Activated CD4-positive, alpha-beta T cell treated with anti-CD3 and anti-CD28 coated beads, Interleukin-2, amount 50 U/mL, for 1 hour (primary cell): Measurements from ENCODE around the gene ZNF765.
"Not testable (repeated sequence)": the region's sequence is repeated elsewhere in the genome, so short reads cannot be mapped to it uniquely, and the experiment has no call there.

ENCODE experiments used
- DNase-seq: peaks from one replicate; pipeline ENCODE4 v3.0.0-alpha.2; 2020

The ZNF765 gene

GRCh38 chr19:53423074-53423473 is 28.1 kb downstream of the ZNF765 start:
- not testable (repeated sequence) for DNase-seq

- DNase-seq: not testable (repeated sequence)
Measured at GRCh38 chr19:53423680-53424079, 28.7 kb downstream of the ZNF765 start.

- peak; percentile 56 for DNase-seq
Measured at GRCh38 chr19:53424968-53425597, 30.1 kb downstream of the ZNF765 start.

- peak; percentile 98 for DNase-seq
Measured at GRCh38 chr19:53431399-53432087, 36.6 kb downstream of the ZNF765 start, which contains the start of gene ZNF761. ZNF761 (plus strand) TSS chr19:53431984; CDS start chr19:53447269, 15,285 bp downstream.

GRCh38 chr19:53432088-53432661 is 37.2 kb downstream of the ZNF765 start:
- no peak for DNase-seq

GRCh38 chr19:53443809-53444208 is 48.9 kb downstream of the ZNF765 start:
- DNase-seq: not testable (repeated sequence)

GRCh38 chr19:53447196-53447595 is 52.2 kb downstream of the ZNF765 start:
- not testable (repeated sequence) for DNase-seq

GRCh38 chr19:53455828-53456227 is 60.9 kb downstream of the ZNF765 start:
- DNase-seq: no peak

- DNase-seq: not testable (repeated sequence)
Measured at GRCh38 chr19:53460131-53460721, 65.3 kb downstream of the ZNF765 start.

GRCh38 chr19:53461866-53462265 is 66.9 kb downstream of the ZNF765 start:
- no peak for DNase-seq

- DNase-seq: no peak
Measured at GRCh38 chr19:53462861-53463260, 67.9 kb downstream of the ZNF765 start.

GRCh38 chr19:53463263-53463662 is 68.3 kb downstream of the ZNF765 start:
- DNase-seq: no peak

GRCh38 chr19:53466726-53467484 is 72.0 kb downstream of the ZNF765 start:
- DNase-seq: no peak

- peak; percentile 97 for DNase-seq
Measured at GRCh38 chr19:53467485-53468262, 72.7 kb downstream of the ZNF765 start, which contains the start of gene ZNF813. ZNF813 (plus strand) TSS chr19:53467733; CDS start chr19:53483823, 16,090 bp downstream.

GRCh38 chr19:53468628-53469027 is 73.7 kb downstream of the ZNF765 start:
- not testable (repeated sequence) for DNase-seq

GRCh38 chr19:53471916-53472315 is 77.0 kb downstream of the ZNF765 start:
- no peak for DNase-seq

- not testable (repeated sequence) for DNase-seq
Measured at GRCh38 chr19:53474832-53475231, 79.9 kb downstream of the ZNF765 start.

GRCh38 chr19:53475470-53475869 is 80.5 kb downstream of the ZNF765 start:
- not testable (repeated sequence) for DNase-seq
